ENCODE results near the gene CENPN. TPM values are rescaled to one million over a fixed set of nuclear protein-coding genes. Genes with fewer than 3 reads are reported as not detected.
A peak's percentile ranks its signal among the peaks of the same experiment; 100 is the strongest.

Gene CENPN
- total and polyA plus RNA-seq, 10 of the 15 experiments (the other 5 are each of a cell fraction or from before 2014, with no cell fraction given) = 39.8 to 143 (median 66.8) TPM

DNA sequence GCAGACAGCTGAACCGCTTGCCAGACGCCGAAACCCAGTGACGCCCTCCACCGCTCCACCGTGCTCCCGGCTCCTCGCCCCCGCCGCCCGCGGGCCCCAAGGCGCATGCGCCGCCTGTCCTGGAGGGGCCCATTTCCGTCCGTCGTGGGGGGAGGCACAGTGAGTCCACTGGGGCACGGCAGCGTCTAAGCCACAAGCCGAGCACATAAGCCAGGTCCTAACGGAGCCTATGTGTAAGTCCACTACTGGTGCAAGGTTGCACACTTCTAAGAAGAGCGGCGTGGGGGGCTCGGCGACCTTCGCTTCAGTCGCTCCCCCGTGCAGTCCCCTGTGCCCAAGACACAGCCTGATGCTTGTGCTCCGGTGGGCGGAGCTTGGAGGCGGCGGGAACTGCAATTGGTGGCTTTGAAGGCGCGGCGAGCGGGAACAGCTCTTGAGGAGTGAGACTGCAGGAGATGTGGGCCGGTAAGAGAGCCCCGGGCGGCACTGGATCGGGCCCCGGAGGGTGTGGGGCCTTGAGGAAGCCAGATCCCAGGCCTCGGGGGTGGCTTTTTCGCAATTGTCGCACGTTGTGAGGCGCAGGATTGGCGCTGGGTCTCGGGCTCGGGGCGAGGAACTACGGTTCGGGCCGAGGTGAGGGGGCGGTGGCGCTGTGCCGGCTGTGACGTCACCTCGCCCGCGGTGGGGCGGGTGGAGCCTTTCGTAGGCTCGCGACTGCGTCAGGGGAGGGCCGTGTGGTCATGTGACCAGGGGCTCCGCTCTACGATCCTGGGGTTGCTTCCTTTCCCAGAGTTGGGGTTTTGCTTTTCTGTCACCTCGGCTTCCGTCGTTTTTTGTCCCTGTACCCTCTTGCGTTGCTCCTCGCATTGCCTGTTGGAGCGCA is at the start of gene CENPN, which contains the start of gene CMC2 (continued):
- TF ChIP-seq, protein P1, sequence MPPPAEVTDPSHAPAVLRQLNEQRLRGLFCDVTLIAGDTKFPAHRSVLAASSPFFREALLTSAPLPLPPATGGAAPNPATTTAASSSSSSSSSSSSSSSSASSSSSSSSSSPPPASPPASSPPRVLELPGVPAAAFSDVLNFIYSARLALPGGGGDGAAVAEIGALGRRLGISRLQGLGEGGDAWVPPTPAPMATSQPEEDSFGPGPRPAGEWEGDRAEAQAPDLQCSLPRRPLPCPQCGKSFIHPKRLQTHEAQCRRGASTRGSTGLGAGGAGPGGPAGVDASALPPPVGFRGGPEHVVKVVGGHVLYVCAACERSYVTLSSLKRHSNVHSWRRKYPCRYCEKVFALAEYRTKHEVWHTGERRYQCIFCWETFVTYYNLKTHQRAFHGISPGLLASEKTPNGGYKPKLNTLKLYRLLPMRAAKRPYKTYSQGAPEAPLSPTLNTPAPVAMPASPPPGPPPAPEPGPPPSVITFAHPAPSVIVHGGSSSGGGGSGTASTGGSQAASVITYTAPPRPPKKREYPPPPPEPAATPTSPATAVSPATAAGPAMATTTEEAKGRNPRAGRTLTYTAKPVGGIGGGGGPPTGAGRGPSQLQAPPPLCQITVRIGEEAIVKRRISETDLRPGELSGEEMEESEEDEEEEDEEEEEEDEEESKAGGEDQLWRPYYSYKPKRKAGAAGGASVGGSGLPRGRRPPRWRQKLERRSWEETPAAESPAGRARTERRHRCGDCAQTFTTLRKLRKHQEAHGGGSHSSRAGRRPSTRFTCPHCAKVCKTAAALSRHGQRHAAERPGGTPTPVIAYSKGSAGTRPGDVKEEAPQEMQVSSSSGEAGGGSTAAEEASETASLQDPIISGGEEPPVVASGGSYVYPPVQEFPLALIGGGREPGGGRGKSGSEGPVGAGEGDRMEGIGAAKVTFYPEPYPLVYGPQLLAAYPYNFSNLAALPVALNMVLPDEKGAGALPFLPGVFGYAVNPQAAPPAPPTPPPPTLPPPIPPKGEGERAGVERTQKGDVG (CRISPR knock-in tag; IDR thresholded peaks at IDR 0.05) = no peak
- no peak for TF ChIP-seq SUPT20H (IDR thresholded peaks at IDR 0.05; ENCODE audit: borderline replicate concordance, control insufficient read depth, low read depth, low read length)
- TF ChIP-seq ATF7 (IDR thresholded peaks at IDR 0.05; ENCODE audit: low read depth) = peak; percentile 100
- TF ChIP-seq YY1 (IDR thresholded peaks at IDR 0.05; ENCODE audit: low read depth, low read length) = peak; percentile 5; the same call in 1 of the 2 replicates
- TF ChIP-seq NRF1 (conservative IDR thresholded peaks at IDR 0.05; ENCODE audit: low read depth, low read length) = peak; percentile 69
- no peak for TF ChIP-seq EZH2 (IDR thresholded peaks at IDR 0.05; ENCODE audit: borderline replicate concordance, control insufficient read depth, low read depth, low read length)
- TF ChIP-seq GABPA (IDR thresholded peaks at IDR 0.05; ENCODE audit: low read depth) = no peak
- no peak; the same call in 1 of the 2 replicates for TF ChIP-seq PAX5 (IDR thresholded peaks at IDR 0.05; ENCODE audit: borderline replicate concordance, low read depth, low read length)
- TF ChIP-seq ZNF622 (IDR thresholded peaks at IDR 0.05) = no peak
- TF ChIP-seq NR2F1 (conservative IDR thresholded peaks at IDR 0.05) = peak; percentile 35; the same call in 1 of the 2 replicates
- TF ChIP-seq ZNF207 (IDR thresholded peaks at IDR 0.05; ENCODE audit: borderline replicate concordance) = peak; percentile 100
- peak; percentile 55 for TF ChIP-seq TAF1 (IDR thresholded peaks at IDR 0.05; ENCODE audit: borderline replicate concordance, low read depth, low read length)
- TF ChIP-seq SP1 (IDR thresholded peaks at IDR 0.05; ENCODE audit: low read depth, low read length) = peak; percentile 84
- TF ChIP-seq SMAD5 (IDR thresholded peaks at IDR 0.05; ENCODE audit: low read depth) = no peak; the same call in none of the 2 replicates
- peak; percentile 100 for TF ChIP-seq FOXK2 (IDR thresholded peaks at IDR 0.05)
- TF ChIP-seq, protein P2, sequence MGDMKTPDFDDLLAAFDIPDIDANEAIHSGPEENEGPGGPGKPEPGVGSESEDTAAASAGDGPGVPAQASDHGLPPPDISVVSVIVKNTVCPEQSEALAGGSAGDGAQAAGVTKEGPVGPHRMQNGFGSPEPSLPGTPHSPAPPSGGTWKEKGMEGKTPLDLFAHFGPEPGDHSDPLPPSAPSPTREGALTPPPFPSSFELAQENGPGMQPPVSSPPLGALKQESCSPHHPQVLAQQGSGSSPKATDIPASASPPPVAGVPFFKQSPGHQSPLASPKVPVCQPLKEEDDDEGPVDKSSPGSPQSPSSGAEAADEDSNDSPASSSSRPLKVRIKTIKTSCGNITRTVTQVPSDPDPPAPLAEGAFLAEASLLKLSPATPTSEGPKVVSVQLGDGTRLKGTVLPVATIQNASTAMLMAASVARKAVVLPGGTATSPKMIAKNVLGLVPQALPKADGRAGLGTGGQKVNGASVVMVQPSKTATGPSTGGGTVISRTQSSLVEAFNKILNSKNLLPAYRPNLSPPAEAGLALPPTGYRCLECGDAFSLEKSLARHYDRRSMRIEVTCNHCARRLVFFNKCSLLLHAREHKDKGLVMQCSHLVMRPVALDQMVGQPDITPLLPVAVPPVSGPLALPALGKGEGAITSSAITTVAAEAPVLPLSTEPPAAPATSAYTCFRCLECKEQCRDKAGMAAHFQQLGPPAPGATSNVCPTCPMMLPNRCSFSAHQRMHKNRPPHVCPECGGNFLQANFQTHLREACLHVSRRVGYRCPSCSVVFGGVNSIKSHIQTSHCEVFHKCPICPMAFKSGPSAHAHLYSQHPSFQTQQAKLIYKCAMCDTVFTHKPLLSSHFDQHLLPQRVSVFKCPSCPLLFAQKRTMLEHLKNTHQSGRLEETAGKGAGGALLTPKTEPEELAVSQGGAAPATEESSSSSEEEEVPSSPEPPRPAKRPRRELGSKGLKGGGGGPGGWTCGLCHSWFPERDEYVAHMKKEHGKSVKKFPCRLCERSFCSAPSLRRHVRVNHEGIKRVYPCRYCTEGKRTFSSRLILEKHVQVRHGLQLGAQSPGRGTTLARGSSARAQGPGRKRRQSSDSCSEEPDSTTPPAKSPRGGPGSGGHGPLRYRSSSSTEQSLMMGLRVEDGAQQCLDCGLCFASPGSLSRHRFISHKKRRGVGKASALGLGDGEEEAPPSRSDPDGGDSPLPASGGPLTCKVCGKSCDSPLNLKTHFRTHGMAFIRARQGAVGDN (IDR thresholded peaks at IDR 0.05) = peak; percentile 86; the same call in 1 of the 2 replicates
- TF ChIP-seq CBX5 (IDR thresholded peaks at IDR 0.05; ENCODE audit: low read depth) = peak; percentile 85; the same call in 1 of the 2 replicates
- TF ChIP-seq MTA2 (IDR thresholded peaks at IDR 0.05; ENCODE audit: low read depth) = peak; percentile 25; the same call in 1 of the 2 replicates
- TF ChIP-seq TARDBP (IDR thresholded peaks at IDR 0.05; ENCODE audit: borderline replicate concordance) = peak; percentile 32; the same call in 1 of the 2 replicates
- no peak; a peak in 1 of 4 replicates for TF ChIP-seq SRF (IDR thresholded peaks at IDR 0.05; ENCODE audit: low read depth in 2 of 2, low read length in 2 of 2)
- no peak for TF ChIP-seq JUNB (IDR thresholded peaks at IDR 0.05)
- no peak; the same call in 1 of the 2 replicates for TF ChIP-seq BRCA1 (IDR thresholded peaks at IDR 0.05; ENCODE audit: low read depth, low read length)
- peak; percentile 25; the same call in 1 of the 2 replicates for TF ChIP-seq SPI1 (IDR thresholded peaks at IDR 0.05; ENCODE audit: borderline replicate concordance, insufficient read depth, low read depth, low read length)
- peak; percentile 71 for TF ChIP-seq IKZF1 (conservative IDR thresholded peaks at IDR 0.05)

Measured in GM12878 (cell line).